RWPE1 (cell line): Measurements from ENCODE around the gene CYCS.

Experiments used
- CTCF ChIA-PET: fragments of 350-600 bp; sonication (Branson Sonifier 250); formaldehyde crosslinking; extraction: SDS; loops from one replicate; lab custom pipeline; 2021; lab: Yijun Ruan, JAX
- POLR2A ChIA-PET: fragments of 400-600 bp; formaldehyde crosslinking; extraction: SDS; loops from one replicate; lab custom pipeline; 2020; ENCODE audit warnings: antibody characterized with exemption; ENCODE audit not compliant: low non-redundant PET; lab: Yijun Ruan, JAX
- DNase-seq: peaks from one replicate; pipeline ENCODE4 v3.0.0; 2012; ENCODE audit warnings: low spot score
- H3K27ac ChIP-seq: fragments of 450-650 bp; 2 replicates; pipeline ENCODE4 v1.5.1; 2017
- TF ChIP-seq, protein P1 (sequence below): fragments of 450-650 bp; conservative IDR thresholded peaks from 2 replicates; pipeline ENCODE4 v1.5.1; 2017; ENCODE audit warnings: low read depth, mild to moderate bottlenecking

CYCS gene

DNA sequence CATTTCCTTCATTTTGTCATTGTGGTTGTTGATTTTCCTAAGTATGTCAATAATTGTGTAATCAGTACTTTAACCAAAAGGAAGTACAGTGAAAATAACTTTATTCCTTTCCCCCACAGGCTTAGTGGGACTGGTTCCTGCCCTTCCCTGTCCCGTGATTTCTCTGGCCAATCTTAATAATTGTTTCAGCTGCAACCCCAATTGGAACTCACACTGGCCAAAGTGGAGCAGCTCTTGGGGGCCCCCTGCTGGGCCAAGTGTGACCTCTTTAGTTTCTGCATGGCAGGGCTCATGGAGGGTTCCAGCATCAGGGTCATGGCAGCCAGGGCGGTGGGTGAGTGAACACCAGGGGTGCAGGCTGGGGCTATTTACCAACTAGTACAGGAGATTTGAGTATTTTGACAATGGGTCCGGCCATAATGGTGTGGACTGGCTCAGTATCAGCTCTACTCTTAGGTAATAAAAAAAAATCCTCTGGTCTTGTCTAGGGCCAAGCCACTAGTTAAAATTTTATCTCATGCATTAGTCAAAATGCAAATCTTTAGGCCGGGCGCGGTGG is 31.7 kb downstream of the CYCS start:
- CTCF ChIA-PET = interaction anchor here (0.5 to 3.2 kb wide), 20 partner anchors 10 to 1510 kb away, joined by 3 to 40 read pairs (median 4); partner anchors contain the start of genes GSDME and OSBPL3
- H3K27ac ChIP-seq = peak overlapping the region; percentile 42
- TF ChIP-seq, protein P1, sequence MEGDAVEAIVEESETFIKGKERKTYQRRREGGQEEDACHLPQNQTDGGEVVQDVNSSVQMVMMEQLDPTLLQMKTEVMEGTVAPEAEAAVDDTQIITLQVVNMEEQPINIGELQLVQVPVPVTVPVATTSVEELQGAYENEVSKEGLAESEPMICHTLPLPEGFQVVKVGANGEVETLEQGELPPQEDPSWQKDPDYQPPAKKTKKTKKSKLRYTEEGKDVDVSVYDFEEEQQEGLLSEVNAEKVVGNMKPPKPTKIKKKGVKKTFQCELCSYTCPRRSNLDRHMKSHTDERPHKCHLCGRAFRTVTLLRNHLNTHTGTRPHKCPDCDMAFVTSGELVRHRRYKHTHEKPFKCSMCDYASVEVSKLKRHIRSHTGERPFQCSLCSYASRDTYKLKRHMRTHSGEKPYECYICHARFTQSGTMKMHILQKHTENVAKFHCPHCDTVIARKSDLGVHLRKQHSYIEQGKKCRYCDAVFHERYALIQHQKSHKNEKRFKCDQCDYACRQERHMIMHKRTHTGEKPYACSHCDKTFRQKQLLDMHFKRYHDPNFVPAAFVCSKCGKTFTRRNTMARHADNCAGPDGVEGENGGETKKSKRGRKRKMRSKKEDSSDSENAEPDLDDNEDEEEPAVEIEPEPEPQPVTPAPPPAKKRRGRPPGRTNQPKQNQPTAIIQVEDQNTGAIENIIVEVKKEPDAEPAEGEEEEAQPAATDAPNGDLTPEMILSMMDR = peak; percentile 89
- DNase-seq = peak; percentile 77
- POLR2A ChIA-PET = no interaction called here

DNA sequence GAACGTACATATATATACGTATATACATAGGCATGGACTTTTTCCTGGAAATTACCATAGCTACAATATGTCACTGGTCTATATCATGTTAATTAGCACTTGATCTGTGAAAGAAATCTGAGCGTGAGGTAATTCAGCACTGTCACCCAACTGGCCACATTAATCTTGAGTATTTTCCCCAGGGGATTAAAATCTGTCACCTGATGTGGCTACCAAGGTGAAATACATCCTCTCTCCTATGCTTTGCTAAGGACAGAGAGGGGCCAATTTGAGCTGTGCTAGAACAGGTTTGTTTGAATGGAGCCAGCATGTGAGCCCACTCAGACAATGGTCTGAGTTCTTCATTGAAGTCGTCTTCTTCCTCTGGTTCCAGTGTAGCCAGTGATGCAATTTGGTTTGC is 33.3 kb downstream of the CYCS start:
- TF ChIP-seq, protein P1 = no peak
- CTCF ChIA-PET = interaction anchor here (3.2 kb wide), 1 partner anchor 111 kb away, joined by 40 read pairs; the partner anchor contains the start of gene OSBPL3
- no peak overlapping the region for H3K27ac ChIP-seq
- POLR2A ChIA-PET = no interaction called here
- DNase-seq = no peak

DNA sequence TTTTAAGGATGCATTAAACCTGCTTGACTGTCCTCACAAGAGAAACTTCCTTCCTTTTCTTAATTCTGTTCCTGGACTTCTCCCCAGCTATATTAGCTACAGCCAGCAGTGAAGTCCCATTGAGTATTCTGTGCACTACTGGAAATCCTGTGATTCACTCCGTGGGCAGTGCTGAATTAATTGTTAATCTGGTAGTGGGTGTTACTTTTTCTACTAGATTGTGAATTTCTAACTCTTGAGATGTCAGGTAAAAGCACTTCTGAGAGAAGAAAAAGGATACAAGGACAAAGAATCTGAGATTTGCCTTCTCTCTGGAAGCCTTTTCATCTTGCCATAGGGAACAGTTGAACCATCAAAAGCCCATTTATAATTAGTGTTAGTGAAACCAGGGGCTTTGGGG is 33.9 kb downstream of the CYCS start:
- POLR2A ChIA-PET = no interaction called here
- TF ChIP-seq, protein P1 = no peak
- H3K27ac ChIP-seq = no peak overlapping the region
- CTCF ChIA-PET = interaction anchor here (0.5 to 0.6 kb wide), 2 partner anchors 18 to 678 kb away, joined by 3 to 5 read pairs; no protein-coding TSS in a partner anchor
- DNase-seq = no peak

DNA sequence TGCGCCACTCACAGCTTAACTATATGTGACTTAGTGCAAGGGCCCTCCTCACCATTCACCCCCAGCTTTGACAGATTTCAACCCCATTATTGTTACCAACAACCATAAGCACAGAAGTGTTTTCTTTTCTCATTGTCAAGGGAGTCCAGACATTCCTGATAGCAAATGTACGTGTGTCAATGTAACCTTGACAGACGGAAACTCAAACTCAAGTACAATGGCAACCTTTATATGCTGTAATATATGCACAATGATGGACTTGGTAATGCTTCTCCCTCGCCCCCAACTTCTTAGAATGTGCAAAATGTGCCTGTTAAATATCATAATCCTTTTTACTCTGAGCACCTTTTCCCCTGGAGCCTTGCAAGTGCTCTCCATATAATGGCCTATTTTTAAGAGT is 34.7 kb downstream of the CYCS start:
- TF ChIP-seq, protein P1 = no peak
- ChIA-PET CTCF (interaction anchor here (0.7 kb wide), 1 partner anchor 111 kb away, joined by 3 read pairs; the partner anchor contains the start of gene OSBPL3), POLR2A (no interaction called here)
- H3K27ac ChIP-seq = no peak overlapping the region
- DNase-seq = no peak

DNA sequence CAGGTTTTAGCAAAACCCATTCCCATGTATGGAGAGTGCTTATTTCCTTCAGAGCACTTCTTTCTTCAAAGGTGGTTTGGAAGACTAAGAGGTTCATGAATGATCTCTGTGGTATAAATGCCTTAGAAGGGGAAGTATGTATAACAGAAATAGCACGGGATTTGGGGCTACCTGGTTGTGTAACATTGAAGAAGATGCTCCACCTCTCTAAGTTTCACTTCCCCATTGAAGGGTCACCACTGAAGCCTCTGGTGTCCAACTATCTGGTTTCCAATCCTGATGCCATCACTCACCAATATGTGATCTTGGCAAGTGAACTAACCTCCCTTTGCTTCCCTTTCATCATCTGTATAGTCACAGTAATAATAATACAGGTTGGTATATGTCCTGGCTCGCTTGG is 37.2 kb downstream of the CYCS start:
- DNase-seq = no peak
- no peak overlapping the region for H3K27ac ChIP-seq
- TF ChIP-seq, protein P1 = no peak
- ChIA-PET POLR2A (no interaction called here), CTCF (no interaction called here)

DNA sequence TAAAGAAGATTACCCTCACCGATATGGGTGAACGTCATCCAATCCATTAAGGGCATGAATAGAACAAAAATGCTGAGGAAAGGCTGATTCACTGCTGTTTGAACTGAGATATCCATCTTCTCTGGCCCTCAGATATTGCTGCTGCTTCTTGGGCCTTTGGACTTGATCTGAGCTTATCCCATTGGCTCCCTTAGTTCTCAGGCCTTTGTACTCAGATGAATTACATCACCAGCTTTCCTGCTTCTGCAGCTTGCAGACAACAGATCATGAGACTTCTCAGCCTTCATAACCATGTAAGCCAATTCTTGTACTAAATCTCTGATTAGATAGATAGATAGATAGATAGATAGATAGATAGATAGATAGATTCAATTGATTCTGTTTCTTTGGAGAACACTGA is 40.2 kb downstream of the CYCS start:
- ChIA-PET CTCF (interaction anchor here (0.6 kb wide), 1 partner anchor 132 kb away, joined by 3 read pairs; no protein-coding TSS in a partner anchor), POLR2A (no interaction called here)
- TF ChIP-seq, protein P1 = no peak
- H3K27ac ChIP-seq = no peak overlapping the region
- DNase-seq = no peak
